Activated CD8-positive, alpha-beta memory T cell treated with anti-CD3 and anti-CD28 coated beads for 24 hours (primary cell): ENCODE measurements around the gene A4GALT.
"Not testable (repeated sequence)": the region's sequence is repeated elsewhere in the genome, so short reads cannot be mapped to it uniquely, and the experiment has no call there.

Experiments
- DNase-seq: peaks from one replicate; pipeline ENCODE4 v3.0.0-alpha.2; 2020

Gene A4GALT

DNA sequence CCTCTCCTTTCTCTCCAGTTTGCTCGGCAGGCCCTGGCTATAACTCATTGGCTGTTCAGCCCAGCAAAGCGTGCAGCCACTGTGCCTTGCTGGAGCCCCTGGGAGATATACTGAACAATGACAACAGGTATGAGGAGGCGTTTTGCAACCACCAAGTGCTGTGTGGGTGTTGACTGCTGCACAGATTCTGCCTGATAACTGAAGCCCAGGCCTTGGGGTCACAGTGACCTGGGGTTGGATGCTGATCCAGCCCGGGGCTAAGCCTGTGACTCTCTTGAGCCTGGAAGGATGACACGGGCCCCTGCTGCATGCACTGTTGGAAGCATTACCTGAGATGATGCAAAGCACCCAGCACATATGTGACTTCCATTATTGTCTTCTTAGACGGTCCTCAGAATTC, 13.7 kb upstream of the A4GALT start:
- DNase-seq: no peak

DNA sequence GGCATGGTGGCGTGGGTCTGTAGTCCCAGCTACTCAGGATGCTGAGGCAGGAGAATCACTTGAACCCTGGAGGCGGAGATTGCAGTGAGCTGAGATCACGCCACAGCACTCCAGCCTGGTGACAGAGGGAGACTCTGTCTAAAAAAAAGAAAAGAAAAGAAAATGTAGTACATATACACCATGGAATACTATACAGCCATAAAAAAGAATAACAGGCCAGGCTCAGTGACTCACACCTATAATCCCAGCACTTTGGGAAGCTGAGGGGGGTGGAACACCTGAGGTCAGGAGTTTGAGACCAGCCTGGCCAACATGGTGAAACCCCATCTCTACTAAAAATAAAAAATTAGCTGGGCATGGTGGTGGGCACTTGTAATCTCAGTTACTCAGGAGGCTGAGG, 12.7 kb upstream of the A4GALT start:
- not testable (repeated sequence) for DNase-seq

DNA sequence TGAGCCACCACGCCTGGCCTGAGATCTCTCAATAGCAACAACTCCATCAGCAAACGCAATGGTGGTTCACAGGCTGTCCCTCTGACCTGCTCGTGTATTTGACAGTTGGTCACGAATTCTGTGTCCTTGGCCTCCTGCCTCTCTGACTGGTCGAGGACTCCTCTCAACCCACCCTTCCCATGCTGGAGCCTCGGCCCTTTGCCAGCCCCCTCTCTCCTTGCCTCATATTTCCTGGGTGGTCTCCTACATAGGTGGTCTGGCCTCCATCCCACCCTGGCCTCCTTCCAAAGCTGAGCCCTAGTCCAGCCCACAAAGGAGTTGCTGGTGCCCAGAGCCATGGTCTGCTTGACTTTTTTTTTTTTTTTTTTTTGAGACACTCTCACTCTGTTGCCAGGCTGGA, 11.4 kb upstream of the A4GALT start:
- DNase-seq: no peak

DNA sequence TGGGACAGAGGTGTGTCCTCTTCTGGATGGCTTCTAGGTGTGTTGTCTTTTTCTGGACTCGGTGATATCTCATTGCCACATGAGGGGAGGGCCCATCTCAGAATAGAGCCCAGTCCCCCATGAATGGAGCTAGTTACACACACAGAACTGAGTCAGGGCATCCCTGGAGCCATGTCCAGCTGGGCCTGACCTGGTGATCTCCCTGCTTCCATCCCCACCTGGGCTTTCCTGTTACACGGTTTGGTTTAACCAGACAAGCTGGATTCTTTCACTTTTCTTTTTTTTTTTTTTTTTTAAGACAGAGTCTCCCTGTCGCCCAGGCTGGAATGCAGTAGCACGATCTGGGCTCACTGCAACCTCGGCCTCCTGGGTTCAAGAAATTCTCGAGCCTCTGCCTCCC, 6.1 kb upstream of the A4GALT start:
- no peak for DNase-seq

DNA sequence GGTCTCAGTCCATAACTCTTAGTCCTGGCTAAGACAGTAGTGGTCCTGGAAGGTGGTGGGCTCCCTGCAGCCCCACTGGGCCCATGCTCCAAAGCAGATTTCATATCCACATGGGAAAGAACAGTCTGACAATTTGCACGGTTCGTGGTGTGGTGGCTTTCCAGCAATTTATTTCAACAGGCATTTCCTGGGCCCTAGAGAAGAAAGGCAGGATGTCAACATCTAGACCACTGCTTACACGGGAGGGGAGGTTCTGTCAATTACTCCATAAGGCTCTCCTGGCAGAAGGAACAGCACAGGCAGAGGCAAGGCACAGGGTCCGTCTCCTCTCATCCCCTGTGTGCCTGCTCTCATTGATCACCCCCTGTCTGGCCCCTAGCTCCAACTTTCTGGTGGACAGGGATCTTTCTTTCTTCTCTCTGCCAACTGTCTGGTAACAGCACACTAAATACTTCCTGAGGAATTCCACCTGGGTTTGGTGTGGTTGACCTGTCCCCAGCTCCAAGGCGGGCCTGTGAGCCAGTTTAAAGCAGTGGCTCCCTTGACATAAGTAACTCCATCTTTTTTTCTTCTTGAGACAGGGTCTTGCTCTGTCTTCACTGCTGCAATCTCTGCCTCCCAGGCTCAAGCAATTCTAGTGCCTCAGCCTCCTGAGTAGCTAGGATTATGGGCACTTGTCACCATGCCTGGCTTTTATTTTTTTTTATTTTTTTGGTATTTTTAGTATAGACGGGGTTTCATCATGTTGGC, 5.1 kb upstream of the A4GALT start:
- DNase-seq: no peak

DNA sequence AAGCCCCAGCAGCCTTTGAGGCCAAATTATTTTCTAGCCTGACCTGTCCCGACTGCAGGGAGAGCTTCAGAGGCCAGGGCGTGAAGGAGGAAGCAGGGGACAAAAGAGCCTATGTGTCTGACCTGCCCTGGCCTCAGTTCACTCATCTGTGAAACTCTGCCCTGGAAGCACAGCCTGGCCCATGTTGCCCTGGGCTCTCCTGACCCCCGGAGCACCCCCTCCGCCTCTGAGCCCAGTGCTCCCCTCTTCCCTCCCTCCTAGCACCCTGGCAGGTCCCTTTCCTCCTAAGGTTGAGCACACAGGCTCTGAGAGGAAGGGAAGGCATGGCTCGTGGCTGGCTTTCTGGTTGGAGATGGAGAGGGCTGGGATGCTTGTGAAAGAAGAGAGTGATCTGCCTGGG, 3.4 kb upstream of the A4GALT start:
- no peak for DNase-seq

DNA sequence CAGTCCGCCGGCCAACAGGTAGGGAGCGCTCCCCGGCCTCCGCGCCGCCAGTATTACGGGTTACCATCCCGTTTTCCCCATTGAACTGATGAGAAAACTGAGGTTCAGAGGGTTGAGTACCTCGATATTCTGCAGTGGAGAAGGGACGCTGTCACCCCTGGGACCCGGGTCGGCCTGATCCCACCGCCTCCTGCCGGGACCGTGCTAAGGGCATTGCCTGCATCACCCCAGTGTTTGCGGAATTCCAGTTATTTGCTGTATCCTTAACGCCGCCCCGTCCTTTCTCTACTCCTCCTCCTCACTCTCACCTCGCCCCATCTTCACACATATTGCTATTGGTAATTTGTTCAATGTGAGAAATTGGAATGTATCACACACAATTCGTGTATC, 370 bp upstream of the A4GALT start:
- DNase-seq: no peak

DNA sequence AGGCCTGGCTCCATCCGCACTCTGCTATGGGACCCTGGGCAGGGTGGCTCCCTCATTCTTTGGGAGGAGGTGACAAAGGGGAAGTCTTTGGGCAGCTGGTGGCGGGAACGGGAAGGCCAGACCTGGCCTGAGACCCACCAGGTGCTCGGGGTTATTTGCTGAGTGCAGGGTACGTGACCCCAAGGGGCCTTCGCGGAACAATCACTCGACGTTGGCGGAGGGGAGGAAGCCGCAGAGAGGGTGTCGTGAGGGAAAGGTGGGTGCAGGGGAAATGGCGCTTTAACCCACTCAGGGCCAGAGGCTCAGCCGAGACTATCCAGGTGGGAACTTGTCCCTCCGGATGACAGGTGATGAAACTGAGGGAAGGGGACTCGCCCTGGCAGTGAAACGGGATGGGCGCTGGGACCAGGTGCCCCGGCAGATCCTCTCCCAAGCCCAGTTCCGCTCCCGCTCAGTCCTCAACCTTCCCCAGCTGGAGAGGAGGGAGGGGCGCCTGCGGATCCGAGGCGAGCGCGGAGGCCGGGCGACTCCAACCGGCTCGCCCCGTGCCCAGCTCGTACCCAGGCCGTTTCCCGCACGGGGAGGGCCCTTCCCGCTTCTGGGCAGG, 911 bp downstream of the A4GALT start:
- no peak for DNase-seq

DNA sequence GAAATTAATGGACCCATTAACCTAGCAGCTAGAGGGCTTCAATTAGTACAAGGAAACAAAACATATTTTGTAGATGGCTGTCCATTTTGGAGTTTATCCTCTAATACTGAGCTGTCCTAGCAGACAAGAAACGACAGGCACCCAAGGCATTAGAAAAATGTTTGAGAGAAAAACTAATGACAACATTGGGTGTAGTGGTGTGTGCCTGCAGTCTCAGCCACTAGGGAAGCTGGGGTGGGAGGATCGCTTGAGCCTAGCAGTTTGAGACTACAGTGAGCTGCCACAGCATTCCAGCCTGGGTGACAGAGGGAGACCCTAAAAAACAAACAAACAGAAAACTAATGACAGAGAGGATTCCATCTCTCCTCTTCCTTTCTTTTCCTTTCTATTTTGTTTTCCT, 1.5 kb downstream of the A4GALT start:
- DNase-seq: no peak

DNA sequence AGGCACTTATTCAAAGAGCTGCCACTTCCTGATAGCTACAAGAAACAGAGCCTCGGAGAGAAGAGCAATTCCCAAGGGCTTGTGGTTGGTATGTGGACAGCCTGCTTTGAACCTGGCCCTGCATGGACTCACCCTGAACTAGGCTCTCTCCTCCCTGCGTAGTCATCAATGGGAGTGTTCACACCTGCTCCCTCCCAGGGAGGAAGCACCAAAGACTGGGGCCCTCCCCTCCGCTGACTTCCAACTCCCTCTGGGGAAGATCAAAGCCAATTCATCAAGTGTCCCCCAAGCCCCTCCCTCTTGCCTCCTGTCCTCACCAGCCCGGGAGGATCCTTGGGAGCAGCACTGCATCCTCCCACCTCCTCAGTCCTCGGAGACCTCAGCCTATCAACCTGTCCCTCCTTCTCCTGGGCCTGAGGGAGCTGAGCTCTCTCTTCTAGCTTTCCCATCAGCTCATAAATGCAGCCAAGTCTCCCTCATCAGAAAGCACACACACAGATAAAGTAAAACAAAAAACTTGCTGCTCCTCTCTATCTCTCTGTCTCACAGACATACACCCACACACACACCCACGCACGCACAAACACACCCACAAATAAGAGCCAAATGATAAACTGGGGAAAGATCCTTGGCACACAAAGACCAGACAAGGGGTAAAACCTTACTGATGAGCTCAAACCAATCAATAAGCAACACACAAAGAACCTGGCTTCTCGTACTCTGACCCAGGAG, 3.3 kb downstream of the A4GALT start:
- DNase-seq: no peak

DNA sequence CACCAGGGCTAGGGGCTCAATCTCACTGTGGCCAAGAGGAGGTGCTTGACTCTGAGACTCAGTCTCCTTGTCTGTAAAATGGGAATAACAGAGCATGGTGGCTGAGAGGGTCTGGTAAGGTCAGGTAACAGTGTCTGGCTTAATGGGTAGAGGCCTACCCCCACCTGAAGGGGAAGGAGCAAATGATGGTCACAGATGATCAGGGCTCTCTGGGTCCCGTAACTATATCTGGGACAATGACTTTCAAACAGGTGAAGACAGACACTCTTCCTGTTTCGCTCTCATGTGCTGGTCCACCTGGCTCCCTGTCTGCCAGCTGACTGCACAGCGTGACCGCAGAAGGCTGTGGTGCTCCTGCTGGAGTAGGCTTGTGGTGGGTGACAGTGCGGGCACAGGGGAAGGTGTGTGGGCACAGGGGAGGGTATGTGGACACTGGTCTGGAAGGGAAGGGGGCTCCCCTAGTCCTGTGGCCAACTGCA, 4.0 kb downstream of the A4GALT start:
- no peak for DNase-seq

DNA sequence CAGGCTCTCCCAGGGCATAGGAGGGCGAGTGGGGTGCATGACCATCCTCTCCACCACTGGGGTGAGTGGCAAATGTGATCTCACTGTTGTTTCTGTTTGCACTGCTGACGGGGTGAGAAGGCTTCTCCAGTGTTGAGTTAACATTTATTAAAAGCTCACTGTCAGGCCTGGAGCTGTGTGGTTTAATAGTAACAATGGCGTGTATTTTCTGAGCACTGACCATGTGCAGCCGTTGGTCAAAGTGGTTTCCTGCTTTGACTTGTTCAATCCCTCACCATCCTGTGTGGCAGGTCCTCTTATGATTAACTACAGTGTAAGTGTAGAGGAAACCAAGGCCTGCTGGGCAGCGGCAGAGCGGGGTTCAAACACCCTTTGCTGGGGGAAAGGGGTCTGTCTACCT, 4.4 kb downstream of the A4GALT start:
- no peak for DNase-seq

DNA sequence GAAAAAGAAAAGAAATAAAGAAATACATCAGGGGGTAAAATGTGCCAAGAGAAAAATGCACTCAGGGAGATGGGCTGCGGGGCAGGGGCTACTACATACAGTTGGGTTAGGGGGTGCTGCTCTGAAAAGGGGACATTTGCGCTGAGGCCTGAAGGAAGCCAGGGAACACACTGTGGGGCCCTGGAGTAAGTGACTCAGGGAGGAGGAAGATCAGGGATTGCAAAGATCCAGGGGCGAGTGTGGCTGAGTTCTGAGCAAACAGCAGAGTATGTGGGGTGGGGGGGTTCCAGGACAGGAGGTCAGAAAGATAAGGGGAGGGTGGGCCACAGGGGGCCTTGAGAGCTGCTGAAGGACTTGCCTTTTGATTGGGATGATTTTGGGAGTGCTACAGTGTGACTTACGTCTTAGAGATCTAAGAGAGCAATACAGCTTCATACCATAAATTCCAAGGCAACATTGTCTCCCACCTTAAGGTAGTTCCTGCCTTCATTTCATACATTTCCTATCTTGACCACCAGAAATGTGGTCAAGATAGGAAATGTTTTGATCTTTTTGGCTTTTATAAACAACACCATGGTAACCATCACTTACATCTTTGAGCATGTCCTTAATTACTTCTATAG, 5.8 kb downstream of the A4GALT start:
- no peak for DNase-seq

DNA sequence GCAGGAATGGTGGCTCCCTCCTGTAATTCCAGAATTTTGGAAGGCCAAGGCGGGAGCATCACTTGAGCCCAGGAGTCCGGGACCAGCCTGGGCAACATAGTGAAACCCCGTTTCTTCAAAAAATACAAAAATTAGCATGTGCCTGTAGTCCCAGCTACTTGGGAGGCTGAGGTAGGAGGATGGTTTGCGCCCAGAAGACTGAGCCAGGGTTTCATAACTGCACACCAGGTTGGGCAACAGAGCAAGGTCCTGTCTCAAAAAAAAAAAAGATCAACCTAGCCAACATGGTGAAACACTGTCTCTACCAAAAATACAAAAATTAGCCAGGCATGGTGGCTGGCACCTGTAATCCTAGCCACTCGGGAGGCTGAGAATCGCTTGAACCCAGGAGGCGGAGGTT, 6.4 kb downstream of the A4GALT start:
- no peak for DNase-seq

DNA sequence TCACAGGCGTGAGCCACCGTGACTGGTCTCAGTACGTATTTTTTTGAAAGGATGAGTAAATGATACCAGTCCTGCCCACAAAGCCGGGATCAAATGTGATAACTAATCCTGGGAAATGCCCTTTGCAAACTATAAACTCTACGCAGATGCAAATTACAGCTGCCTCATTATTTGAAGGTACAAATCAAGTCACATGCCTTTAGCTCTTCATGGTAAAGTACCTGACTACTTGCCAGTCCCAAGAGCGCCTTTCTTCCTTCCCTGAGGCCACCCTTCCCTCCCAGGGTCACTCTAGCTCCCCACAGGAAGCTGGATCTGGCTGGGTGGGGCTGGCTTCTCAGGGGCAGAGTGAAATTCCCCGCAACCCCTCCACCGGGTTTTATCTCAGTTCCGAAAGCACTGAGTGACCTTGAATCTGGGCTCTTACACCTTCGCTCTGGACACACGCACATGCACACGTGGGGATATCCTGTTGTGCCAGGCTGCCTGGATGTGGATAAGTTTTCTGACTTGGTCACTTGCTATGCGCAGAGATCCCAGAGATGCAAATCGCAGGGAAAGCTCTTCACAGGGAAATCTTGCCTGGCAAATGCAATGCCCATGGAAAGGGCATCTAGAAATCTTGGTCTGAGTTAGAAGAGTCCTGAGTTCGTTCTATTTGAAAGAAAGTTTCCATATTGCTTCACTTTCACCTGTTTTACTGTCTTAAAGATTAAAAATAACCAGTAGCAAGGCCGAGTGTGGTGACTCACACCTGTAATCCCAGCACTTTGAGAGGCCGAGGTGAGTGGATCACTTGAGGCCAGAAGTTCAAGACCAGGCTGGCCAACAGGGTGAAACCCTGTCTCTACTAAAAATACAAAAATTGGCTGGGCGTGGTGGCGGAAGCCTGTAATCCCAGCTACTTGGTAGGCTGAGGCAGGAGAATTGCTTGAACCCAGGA, 8.5 kb downstream of the A4GALT start:
- no peak for DNase-seq

DNA sequence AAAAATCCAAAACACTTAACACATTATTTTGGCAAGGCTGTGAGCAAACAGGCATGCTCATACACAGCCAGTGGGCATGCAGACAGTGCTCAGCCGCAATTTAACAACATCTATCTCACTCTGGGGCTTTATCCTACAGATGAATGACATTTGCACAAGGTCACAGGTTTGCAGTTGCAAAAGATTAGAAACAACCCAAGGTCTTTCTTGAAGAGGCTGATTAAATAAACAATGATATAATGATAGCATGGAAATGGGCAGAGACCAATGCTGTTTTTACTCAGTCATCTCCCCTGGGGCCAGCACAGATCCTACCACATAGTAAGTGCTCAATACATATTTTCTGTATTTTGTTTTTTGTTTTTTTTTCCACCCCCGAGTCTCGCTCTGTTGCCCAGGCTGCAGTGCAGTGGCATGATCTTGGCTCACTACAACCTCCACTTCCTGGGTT, 9.4 kb downstream of the A4GALT start:
- DNase-seq: no peak

DNA sequence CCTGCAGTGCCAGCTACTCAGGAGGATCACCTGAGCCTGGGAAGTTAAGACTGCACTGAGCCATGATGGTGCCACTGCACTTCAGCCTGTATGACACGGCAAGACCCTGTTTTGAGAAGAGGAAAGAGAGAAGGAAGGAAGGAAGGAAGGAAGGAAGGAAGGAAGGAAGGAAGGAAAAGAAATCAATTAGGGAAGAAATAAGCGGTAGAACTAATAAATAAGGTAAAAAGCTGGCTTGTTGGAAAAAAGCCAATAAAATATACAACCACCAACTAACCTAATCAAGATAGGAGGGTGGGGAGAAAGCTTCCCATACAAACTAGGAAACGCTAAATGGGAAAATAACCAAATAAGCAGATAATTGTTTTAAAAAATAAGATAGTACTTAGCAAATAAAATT, 12.3 kb downstream of the A4GALT start:
- no peak for DNase-seq

DNA sequence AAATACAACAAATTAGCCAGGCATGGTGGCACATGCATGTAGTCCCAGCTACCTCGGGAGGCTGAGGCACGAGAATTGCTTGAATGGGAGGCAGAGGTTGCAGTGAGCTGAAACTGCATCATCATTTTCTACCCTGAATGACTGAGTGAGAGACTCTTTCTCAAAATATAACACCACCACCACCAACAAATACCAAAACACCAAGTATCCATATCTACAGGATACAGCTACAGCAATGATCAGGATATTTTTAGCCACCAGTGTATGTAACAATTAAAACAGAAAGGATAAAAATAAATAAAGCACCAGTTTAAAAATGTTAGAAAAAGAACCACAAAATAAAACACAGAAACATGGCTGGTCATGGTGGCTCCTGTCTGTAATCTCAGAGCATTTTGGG, 13.2 kb downstream of the A4GALT start:
- DNase-seq: no peak

DNA sequence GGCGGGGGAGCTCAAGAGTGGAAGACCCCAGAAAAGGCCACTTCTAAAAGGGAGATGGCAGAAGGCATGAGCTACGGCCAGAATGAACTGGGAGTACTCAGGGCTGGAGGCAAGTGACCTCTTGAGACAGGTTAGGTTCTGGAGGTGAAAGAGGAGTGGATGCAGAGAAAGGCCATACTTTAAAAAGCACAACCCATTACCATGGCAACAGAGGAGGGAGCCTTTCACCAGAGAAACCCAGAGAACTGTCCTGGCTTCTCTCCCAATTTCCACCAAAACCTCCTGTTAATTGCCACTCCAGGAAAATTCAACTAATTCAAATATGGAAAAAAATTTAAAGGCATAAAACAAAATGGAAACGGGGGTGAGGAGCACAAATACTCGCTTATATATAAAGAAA, 15.8 kb downstream of the A4GALT start:
- DNase-seq: no peak

DNA sequence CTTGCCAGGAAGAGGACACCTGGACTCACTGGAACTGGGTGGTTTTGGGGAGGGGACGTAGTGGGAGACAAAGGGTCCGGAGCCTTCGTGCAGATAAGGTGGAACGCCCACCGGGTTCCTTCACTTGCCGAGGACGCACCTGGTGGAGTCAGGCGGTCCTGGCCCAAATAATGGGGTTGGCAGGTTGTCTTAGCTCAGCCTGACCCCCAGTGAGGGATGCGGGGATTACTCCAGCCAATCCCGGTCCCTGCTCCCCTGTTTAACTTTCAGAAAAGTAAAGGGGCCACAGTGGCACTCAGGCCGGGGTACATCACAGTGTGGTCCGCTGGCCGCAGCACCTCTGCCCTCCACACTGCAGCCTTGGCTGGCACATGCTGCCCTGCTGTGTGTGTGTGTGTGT, 18.0 kb downstream of the A4GALT start:
- no peak for DNase-seq

DNA sequence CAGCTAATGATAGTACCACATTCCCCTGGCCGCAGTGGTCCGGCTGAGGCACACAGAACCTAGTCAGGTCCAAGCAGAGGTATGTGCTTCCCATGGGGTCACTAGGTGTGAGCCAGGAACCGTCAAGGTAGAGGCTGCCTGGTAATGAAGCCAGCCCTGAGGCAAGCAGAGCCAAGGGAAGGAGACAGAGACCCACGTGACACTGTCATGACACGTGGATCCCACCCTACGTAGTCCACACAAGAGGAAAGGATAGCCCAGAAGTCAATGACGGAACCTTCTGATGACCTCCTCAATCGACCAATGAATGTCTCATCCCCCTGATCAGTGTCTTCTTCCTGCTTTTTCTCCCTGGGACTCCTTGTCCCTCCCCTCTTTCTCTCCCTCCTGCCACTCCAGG, 19.0 kb downstream of the A4GALT start:
- no peak for DNase-seq

DNA sequence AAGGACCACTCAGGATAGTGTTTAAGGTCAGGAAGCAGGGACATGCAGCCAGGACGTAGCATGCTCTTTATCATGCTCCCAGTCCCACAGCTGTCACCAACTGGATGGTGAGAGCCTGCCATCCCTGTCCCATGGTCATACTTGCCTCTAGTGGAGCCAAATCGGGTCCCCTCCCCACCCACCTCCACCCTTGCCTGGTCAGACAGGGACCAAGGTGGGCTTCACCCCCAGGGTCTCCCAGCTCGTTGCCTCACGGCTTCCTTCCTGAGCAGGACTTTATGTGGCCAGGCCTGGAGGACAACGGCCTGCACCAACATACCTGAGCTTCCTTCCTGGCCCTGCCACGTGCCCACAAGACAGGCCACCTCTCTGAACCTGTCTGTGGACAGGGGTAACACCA, 19.8 kb downstream of the A4GALT start:
- DNase-seq: no peak

DNA sequence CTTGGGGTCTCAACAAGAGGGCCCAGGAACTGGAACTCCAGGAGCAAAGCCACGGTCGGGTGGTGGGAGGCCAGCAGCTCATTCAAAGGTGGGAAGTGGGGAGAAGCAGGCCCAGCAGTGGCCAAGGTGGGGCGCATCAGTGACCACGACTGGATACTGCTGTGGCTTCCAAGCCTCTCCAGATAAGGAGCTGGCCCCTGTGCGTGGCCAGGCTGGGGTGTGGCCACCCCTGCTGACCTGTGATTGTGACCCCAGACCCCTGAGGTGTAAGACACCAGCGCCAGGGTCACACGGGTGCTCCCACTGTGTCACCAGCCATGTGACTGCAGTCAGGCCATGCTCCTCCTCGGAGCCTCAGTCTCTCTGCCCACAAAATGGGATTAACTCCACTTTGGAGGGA, 20.3 kb downstream of the A4GALT start:
- DNase-seq: no peak
